GM21423 (cell line): Measurements from ENCODE around the gene SLC44A1.

ENCODE experiments used
- ATAC-seq: cut with Tn5 transposase; IDR thresholded peaks from one replicate; pipeline ENCODE4 v1.9.1; 2021; ENCODE audit warnings: mild to moderate bottlenecking, moderate library complexity; ENCODE audit not compliant: unreplicated experiment

Gene SLC44A1

GRCh38 chr9:105419816-105420597 is 175.6 kb downstream of the SLC44A1 start:
- ATAC-seq, result no peak

- ATAC-seq, result no peak
Measured at GRCh38 chr9:105421154-105421553, 176.7 kb downstream of the SLC44A1 start.

GRCh38 chr9:105421864-105422263 is 177.4 kb downstream of the SLC44A1 start:
- no peak for ATAC-seq

- no peak for ATAC-seq
Measured at GRCh38 chr9:105425816-105426433, 181.5 kb downstream of the SLC44A1 start.

GRCh38 chr9:105426657-105427056 is 182.2 kb downstream of the SLC44A1 start:
- ATAC-seq, result no peak

GRCh38 chr9:105431424-105432246 is 187.2 kb downstream of the SLC44A1 start:
- no peak for ATAC-seq

GRCh38 chr9:105432247-105432842 is 187.9 kb downstream of the SLC44A1 start:
- ATAC-seq, result no peak

GRCh38 chr9:105435453-105435852 is 191.0 kb downstream of the SLC44A1 start:
- no peak for ATAC-seq

- no peak for ATAC-seq
Measured at GRCh38 chr9:105436783-105437182, 192.3 kb downstream of the SLC44A1 start.

- ATAC-seq, result no peak
Measured at GRCh38 chr9:105437704-105438103, 193.3 kb downstream of the SLC44A1 start.

GRCh38 chr9:105438141-105438806 is 193.8 kb downstream of the SLC44A1 start:
- no peak for ATAC-seq

GRCh38 chr9:105439428-105439827 is 195.0 kb downstream of the SLC44A1 start:
- ATAC-seq, result no peak

- ATAC-seq, result no peak
Measured at GRCh38 chr9:105441616-105442160, 197.2 kb downstream of the SLC44A1 start.

GRCh38 chr9:105443121-105443520 is 198.7 kb downstream of the SLC44A1 start:
- ATAC-seq, result no peak

GRCh38 chr9:105444130-105444529 is 199.7 kb downstream of the SLC44A1 start:
- ATAC-seq, result no peak

- ATAC-seq, result no peak
Measured at GRCh38 chr9:105445203-105445881, 200.9 kb downstream of the SLC44A1 start.

- ATAC-seq, result no peak
Measured at GRCh38 chr9:105447386-105447813, 202.9 kb downstream of the SLC44A1 start.

- ATAC-seq, result peak; percentile 94
Measured at GRCh38 chr9:105447814-105448812, 203.7 kb downstream of the SLC44A1 start, which contains the start of gene FSD1L. TSS of gene FSD1L (plus strand) at chr9:105448034. CDS start at chr9:105448221, 187 bp downstream.
